Measurements from ENCODE around the gene SKI.

SKI gene

DNA sequence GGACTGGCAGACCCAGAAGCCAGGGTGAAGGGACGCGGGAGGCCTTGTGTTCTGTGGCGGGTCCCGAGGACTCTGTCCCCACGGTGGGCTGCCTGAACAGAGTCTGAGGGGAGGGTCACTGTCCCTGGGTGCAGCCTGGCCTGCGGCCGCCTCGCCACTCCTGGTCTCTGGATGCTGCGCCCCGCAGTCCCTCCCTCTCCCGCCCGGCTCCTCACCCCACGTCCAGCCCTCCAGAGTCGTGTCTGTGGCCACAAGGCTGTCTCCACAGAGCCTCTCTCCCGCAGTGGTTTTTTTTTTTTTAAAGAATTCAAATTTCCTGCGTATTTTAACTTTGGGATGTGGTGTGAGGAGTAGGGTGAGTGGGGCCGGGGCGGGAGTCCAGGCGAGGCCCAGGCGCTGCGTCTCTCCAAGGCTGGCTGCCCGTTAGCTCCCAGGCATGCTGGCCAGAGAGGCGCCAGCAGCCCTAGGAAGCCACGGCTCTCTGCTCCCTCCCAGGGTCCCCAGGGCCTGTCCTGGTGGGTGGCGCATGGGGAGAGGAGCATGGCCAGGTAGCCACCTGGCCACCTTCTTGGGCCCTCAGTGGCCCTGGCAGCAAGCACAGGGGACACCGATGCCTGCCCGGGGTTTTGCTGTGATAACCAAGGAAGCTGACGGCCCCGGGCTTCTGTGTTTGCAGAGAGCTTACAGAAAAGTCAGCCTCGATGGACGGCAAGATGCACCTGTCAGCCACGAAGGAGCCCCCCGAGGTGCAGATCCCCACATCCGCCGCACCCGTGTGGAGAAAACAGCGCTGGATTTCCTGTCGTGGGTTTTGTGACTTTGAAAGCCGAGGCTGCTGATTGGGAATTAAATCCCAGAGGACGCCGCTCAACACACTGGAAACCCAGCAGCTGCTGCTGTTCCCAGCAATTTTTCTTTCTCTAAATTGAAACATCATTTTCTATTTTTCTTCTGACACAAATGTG lies 90.5 kb downstream of the SKI start:
- no peaks in the 10 kb centered on the region for H3K9me3 ChIP-seq (ENCODE audit: control insufficient read depth, insufficient read depth, low read length)
- no peak overlapping the region for H3K4me2 ChIP-seq (ENCODE audit: low read length)
- H3K36me3 ChIP-seq (ENCODE audit: control insufficient read depth, low read length), result no peaks in the 10 kb centered on the region
- TF ChIP-seq EZH2phosphoT487 (IDR thresholded peaks at IDR 0.05; ENCODE audit: borderline replicate concordance, low read length), result no peak
- TF ChIP-seq, protein P1, sequence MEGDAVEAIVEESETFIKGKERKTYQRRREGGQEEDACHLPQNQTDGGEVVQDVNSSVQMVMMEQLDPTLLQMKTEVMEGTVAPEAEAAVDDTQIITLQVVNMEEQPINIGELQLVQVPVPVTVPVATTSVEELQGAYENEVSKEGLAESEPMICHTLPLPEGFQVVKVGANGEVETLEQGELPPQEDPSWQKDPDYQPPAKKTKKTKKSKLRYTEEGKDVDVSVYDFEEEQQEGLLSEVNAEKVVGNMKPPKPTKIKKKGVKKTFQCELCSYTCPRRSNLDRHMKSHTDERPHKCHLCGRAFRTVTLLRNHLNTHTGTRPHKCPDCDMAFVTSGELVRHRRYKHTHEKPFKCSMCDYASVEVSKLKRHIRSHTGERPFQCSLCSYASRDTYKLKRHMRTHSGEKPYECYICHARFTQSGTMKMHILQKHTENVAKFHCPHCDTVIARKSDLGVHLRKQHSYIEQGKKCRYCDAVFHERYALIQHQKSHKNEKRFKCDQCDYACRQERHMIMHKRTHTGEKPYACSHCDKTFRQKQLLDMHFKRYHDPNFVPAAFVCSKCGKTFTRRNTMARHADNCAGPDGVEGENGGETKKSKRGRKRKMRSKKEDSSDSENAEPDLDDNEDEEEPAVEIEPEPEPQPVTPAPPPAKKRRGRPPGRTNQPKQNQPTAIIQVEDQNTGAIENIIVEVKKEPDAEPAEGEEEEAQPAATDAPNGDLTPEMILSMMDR (IDR thresholded peaks at IDR 0.05; ENCODE audit: low read depth, low read length, poor library complexity, severe bottlenecking), result no peak
- no peak overlapping the region for H3K27ac ChIP-seq (ENCODE audit: low read depth, low read length)
- H4K20me1 ChIP-seq (ENCODE audit: control insufficient read depth, insufficient read depth, low read depth, low read length), result no peaks in the 10 kb centered on the region
- no peaks in the 10 kb centered on the region for H3K9me2 ChIP-seq (replicated peaks; ENCODE audit: control insufficient read depth, low read length)
- H3K4me1 ChIP-seq (ENCODE audit: control insufficient read depth, low read length), result no peaks in the 10 kb centered on the region
- no peaks in the 10 kb centered on the region for H3F3A ChIP-seq (ENCODE audit: control insufficient read depth, insufficient read depth)
- H3K27me3 ChIP-seq (ENCODE audit: control insufficient read depth, low read length), result no peaks in the 10 kb centered on the region
- H3K4me3 ChIP-seq (ENCODE audit: low read length), result no peak overlapping the region
- H3K79me2 ChIP-seq (ENCODE audit: control insufficient read depth, low read length), result no peaks in the 10 kb centered on the region

DNA sequence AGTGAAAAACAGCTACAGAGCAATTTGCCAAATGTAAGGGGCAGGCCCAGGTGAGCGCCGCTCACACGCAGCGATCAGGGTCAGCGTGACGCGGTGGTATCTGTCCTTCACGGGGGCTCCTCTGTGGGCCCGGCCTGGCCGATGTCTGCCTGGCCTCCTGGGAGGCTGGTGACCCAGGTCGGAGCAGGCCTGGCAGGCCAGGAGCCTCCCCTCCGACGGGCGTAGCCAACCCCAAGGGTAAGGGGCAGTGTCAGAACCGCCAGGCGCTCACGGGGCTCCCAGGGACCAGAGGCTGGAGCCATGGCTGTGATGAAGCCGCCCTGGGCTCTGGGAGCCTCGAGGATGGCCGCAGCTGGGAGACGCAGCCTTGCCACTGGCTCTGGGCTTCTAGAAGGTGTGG lies 91.2 kb downstream of the SKI start:
- no peak overlapping the region for H3K27ac ChIP-seq (ENCODE audit: low read depth, low read length)
- H3K9me3 ChIP-seq (ENCODE audit: control insufficient read depth, insufficient read depth, low read length), result no peaks in the 10 kb centered on the region
- H3K27me3 ChIP-seq (ENCODE audit: control insufficient read depth, low read length), result no peaks in the 10 kb centered on the region
- H3K9me2 ChIP-seq (replicated peaks; ENCODE audit: control insufficient read depth, low read length), result no peaks in the 10 kb centered on the region
- H3K4me2 ChIP-seq (ENCODE audit: low read length), result no peak overlapping the region
- TF ChIP-seq, protein P1 (IDR thresholded peaks at IDR 0.05; ENCODE audit: low read depth, low read length, poor library complexity, severe bottlenecking), result no peak
- TF ChIP-seq EZH2phosphoT487 (IDR thresholded peaks at IDR 0.05; ENCODE audit: borderline replicate concordance, low read length), result no peak
- H3K79me2 ChIP-seq (ENCODE audit: control insufficient read depth, low read length), result no peaks in the 10 kb centered on the region
- H3F3A ChIP-seq (ENCODE audit: control insufficient read depth, insufficient read depth), result no peaks in the 10 kb centered on the region
- H3K36me3 ChIP-seq (ENCODE audit: control insufficient read depth, low read length), result no peaks in the 10 kb centered on the region
- no peaks in the 10 kb centered on the region for H4K20me1 ChIP-seq (ENCODE audit: control insufficient read depth, insufficient read depth, low read depth, low read length)
- H3K4me1 ChIP-seq (ENCODE audit: control insufficient read depth, low read length), result no peaks in the 10 kb centered on the region
- H3K4me3 ChIP-seq (ENCODE audit: low read length), result no peak overlapping the region

DNA sequence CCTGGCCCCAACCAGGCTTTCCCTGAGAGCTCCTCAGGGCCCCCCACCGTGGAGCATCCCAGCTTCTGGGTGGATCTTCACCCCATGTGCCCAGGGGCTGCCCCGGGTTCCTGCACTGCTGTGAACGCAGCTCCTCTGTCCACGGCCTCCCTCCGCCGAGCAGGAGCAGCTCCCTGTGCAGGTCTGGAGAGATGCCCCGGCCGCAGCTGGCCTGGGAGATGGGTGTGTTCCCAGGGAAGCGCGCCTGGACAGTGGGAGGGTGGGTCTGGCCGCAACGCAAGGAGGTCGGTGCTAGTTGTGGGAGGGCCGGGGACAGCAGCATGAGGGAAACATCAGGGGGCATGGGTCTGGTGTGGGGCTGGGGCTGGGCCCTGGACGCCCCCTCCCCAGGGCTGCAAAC lies 91.9 kb downstream of the SKI start:
- Histone ChIP-seq H3K4me1 (ENCODE audit: control insufficient read depth, low read length) (no peaks in the 10 kb centered on the region), H3K27me3 (ENCODE audit: control insufficient read depth, low read length) (no peaks in the 10 kb centered on the region)

More for the DNA sequence above, 91.9 kb downstream of the SKI start:
- TF ChIP-seq, protein P1 (IDR thresholded peaks at IDR 0.05; ENCODE audit: low read depth, low read length, poor library complexity, severe bottlenecking), result no peak
- TF ChIP-seq EZH2phosphoT487 (IDR thresholded peaks at IDR 0.05; ENCODE audit: borderline replicate concordance, low read length), result no peak
- no peaks in the 10 kb centered on the region for H4K20me1 ChIP-seq (ENCODE audit: control insufficient read depth, insufficient read depth, low read depth, low read length)
- no peaks in the 10 kb centered on the region for H3K36me3 ChIP-seq (ENCODE audit: control insufficient read depth, low read length)
- no peaks in the 10 kb centered on the region for H3F3A ChIP-seq (ENCODE audit: control insufficient read depth, insufficient read depth)
- H3K79me2 ChIP-seq (ENCODE audit: control insufficient read depth, low read length), result no peaks in the 10 kb centered on the region
- H3K4me2 ChIP-seq (ENCODE audit: low read length), result no peak overlapping the region
- H3K9me3 ChIP-seq (ENCODE audit: control insufficient read depth, insufficient read depth, low read length), result no peaks in the 10 kb centered on the region
- no peaks in the 10 kb centered on the region for H3K9me2 ChIP-seq (replicated peaks; ENCODE audit: control insufficient read depth, low read length)
- H3K27ac ChIP-seq (ENCODE audit: low read depth, low read length), result no peak overlapping the region
- no peak overlapping the region for H3K4me3 ChIP-seq (ENCODE audit: low read length)
